Left lung (tissue), 10 donors: ENCODE data around the gene MYBPC2. TPM values are rescaled to one million over a fixed set of nuclear protein-coding genes. Genes with fewer than 3 reads are reported as not detected.
"Not testable (repeated sequence)": the region's sequence is repeated elsewhere in the genome, so short reads cannot be mapped to it uniquely, and the experiment has no call there.

Experiments
- ATAC-seq: fragments of 200-7000 bp; cut with Tn5 transposase; one replicate; pipeline ENCODE4 v1.9.1; 2020; ENCODE audit warnings: moderate library complexity
- DNase-seq, 4 donors: peaks; one replicate each; pipeline ENCODE4 v3.0.0-alpha.2; 2013 to 2020
- H3K27ac ChIP-seq, 2 donors: fragments of 200-600 bp; sonication (generic) in 1 of 2; one replicate each; pipeline versions ENCODE4 v1.5.0 to v1.8.0; 2020 to 2021
- H3K27me3 ChIP-seq, 2 donors: fragments of 200-600 bp; sonication (generic) in 1 of 2; one replicate each; pipeline versions ENCODE4 v1.5.0 to v1.8.0; 2020 to 2021
- H3K36me3 ChIP-seq, 2 donors: fragments of 200-600 bp; sonication (generic) in 1 of 2; one replicate each; pipeline versions ENCODE4 v1.5.0 to v1.8.0; 2020 to 2021
- H3K4me1 ChIP-seq, 2 donors: fragments of 200-600 bp; one replicate each; pipeline ENCODE4 v1.8.0; 2021
- H3K4me3 ChIP-seq, 2 donors: fragments of 200-600 bp; sonication (generic) in 1 of 2; one replicate each; pipeline versions ENCODE4 v1.5.0 to v1.8.0; 2020 to 2021; ENCODE audit warnings: mild to moderate bottlenecking in 1 of 2
- H3K9me3 ChIP-seq, 2 donors: fragments of 200-600 bp; sonication (generic) in 1 of 2; one replicate each; pipeline versions ENCODE4 v1.5.0 to v1.8.0; 2020 to 2021
- intact Hi-C, 2 donors: fragments of 100-400 bp; cut with DNase I; formaldehyde crosslinking; loops; one replicate each; pipeline versions ENCODE4 v1.11.2 to v1.14.2; 2022
- polyA plus RNA-seq, 6 donors: library from polyadenylated mRNA; unstranded; fragments of 120-200 nt; gene quantifications; one replicate each; pipeline ENCODE4 v1.2.1, GENCODE V29; 2013; ENCODE audit not compliant: insufficient read length in 6 of 6
- total RNA-seq, 2 donors: library from RNA; stranded (reverse); fragmentation: NEBNext Ultra II Directional; extraction: Animal tissue kit (Norgen Biotek cat#: 25700); gene quantifications; one replicate each; pipeline ENCODE4 v1.2.1, GENCODE V29; 2021
- TF ChIP-seq, protein P1 (sequence below), 2 donors: fragments of 200-600 bp; sonication (generic) in 1 of 2; IDR thresholded peaks; one replicate each; pipeline versions ENCODE4 v1.5.0 to v1.8.0; 2021; ENCODE audit warnings: antibody characterized with exemption in 2 of 2
- donor health status: DM: no; HTN: yes; CAD: no.
- donor health status: DM: no; HTN: no; CAD: no.

Gene MYBPC2
- total and polyA plus RNA-seq, 8 donors, result 0.06 to 0.70 (median 0.21) TPM; not detected in 2

DNA sequence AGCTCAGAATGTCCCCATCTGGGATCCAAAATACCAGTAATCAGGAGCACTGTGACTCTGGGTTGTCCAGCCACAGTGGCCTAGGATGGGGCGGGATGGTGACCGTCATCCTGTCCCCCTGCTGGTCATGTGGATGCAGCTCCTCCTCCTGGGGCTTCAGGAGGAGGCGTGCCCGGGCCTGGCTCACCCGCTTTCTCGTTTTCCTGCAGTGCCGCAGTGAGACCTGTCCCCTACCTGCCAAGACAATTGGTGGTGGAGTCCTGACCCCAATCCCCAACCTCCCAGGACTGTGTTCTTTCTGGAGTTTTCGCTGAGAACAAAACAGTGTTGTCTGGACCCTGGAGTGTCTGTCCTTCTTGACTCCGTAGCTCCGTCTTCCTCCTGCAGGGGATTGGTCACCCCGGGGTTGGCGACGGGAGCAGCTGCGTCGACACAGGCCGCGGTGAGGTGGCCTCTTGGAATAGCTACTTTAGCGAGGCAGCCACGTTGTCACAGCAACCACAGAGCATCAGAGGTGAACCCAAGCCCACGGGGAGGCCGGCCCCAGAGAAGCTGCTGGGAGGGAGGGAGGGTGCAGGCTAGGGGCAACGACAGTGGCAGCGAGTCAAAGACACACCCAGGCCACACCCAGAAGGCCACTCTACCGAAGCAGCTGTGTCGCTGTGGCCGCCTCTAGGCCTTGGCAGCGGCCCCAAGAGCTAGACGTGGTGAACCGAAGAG is 33.5 kb downstream of the MYBPC2 start:
- ATAC-seq, result peak; percentile 93

DNA sequence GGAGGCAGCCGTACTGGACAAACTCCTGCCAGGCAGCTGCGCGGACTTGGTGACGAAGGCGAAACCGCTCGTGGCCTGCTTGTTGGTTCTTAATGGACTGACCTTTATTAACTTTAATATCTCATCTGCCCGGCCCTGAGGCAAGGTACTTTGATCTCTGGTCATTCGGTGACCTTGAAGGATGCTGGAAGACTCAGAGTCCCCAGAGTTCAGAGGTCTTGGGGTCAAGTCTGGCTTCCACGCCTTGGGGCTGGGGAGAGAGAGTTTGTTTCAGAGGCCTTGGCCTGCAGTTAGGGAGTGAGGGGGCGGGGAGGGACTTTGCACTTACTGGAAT is 34.0 kb downstream of the MYBPC2 start:
- no peak overlapping the region for H3K4me3 ChIP-seq
- no peaks in the 10 kb centered on the region for H3K4me1 ChIP-seq
- H3K9me3 ChIP-seq, result no peaks in the 10 kb centered on the region
- no peak for ATAC-seq
- peak in 1 of 4 donors; percentile 27 for DNase-seq
- H3K27me3 ChIP-seq, result peaks cover 0 to 9% of the 10 kb centered on the region in 2 donors
- TF ChIP-seq, protein P1, sequence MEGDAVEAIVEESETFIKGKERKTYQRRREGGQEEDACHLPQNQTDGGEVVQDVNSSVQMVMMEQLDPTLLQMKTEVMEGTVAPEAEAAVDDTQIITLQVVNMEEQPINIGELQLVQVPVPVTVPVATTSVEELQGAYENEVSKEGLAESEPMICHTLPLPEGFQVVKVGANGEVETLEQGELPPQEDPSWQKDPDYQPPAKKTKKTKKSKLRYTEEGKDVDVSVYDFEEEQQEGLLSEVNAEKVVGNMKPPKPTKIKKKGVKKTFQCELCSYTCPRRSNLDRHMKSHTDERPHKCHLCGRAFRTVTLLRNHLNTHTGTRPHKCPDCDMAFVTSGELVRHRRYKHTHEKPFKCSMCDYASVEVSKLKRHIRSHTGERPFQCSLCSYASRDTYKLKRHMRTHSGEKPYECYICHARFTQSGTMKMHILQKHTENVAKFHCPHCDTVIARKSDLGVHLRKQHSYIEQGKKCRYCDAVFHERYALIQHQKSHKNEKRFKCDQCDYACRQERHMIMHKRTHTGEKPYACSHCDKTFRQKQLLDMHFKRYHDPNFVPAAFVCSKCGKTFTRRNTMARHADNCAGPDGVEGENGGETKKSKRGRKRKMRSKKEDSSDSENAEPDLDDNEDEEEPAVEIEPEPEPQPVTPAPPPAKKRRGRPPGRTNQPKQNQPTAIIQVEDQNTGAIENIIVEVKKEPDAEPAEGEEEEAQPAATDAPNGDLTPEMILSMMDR (IDR thresholded peaks at IDR 0.05), result no peak
- H3K36me3 ChIP-seq, result no peaks in the 10 kb centered on the region
- no peak overlapping the region for H3K27ac ChIP-seq
- intact Hi-C loops, result no loop called here

More for the DNA sequence above, 33.5 kb downstream of the MYBPC2 start:
- H3K4me1 ChIP-seq, result no peaks in the 10 kb centered on the region
- no peaks in the 10 kb centered on the region for H3K36me3 ChIP-seq
- TF ChIP-seq, protein P1 (IDR thresholded peaks at IDR 0.05), result no peak
- peak in 3 of 4 donors; percentile 70 to 80 (median 79) for DNase-seq
- H3K4me3 ChIP-seq, result no peak overlapping the region
- no peaks in the 10 kb centered on the region for H3K9me3 ChIP-seq
- peaks cover 0 to 13% of the 10 kb centered on the region in 2 donors for H3K27me3 ChIP-seq
- no peak overlapping the region for H3K27ac ChIP-seq
- intact Hi-C loops, result no loop called here

- intact Hi-C loops, result no loop called here
- Histone ChIP-seq H3K9me3 (no peaks in the 10 kb centered on the region), H3K4me1 (no peaks in the 10 kb centered on the region), H3K4me3 (no peak overlapping the region), H3K27me3 (peaks cover 0 to 5% of the 10 kb centered on the region in 2 donors), H3K36me3 (no peaks in the 10 kb centered on the region), H3K27ac (no peak overlapping the region)
- ATAC-seq, result no peak
- peak in 1 of 4 donors; percentile 54 for DNase-seq
- TF ChIP-seq, protein P1 (IDR thresholded peaks at IDR 0.05), result no peak
Measured at GRCh38 chr19:50467566-50467965, 34.9 kb downstream of the MYBPC2 start.

- no peaks in the 10 kb centered on the region for H3K36me3 ChIP-seq
- no peak overlapping the region for H3K27ac ChIP-seq
- peaks cover 0 to 5% of the 10 kb centered on the region in 2 donors for H3K27me3 ChIP-seq
- ATAC-seq, result no peak
- TF ChIP-seq, protein P1 (IDR thresholded peaks at IDR 0.05), result no peak
- intact Hi-C loops, result no loop called here
- H3K4me3 ChIP-seq, result no peak overlapping the region
- no peaks in the 10 kb centered on the region for H3K9me3 ChIP-seq
- DNase-seq, result peak in 1 of 4 donors; percentile 40
- H3K4me1 ChIP-seq, result no peaks in the 10 kb centered on the region
Measured at GRCh38 chr19:50468818-50469217, 36.1 kb downstream of the MYBPC2 start.

- DNase-seq, H3K9me3 ChIP-seq, H3K27me3 ChIP-seq, intact Hi-C loops, ATAC-seq, H3K36me3 ChIP-seq, H3K4me3 ChIP-seq, H3K27ac ChIP-seq: not testable (repeated sequence)
- H3K4me1 ChIP-seq, result peaks cover 9 to 16% of the 10 kb centered on the region in 2 donors
Measured at GRCh38 chr19:50473336-50473735, 40.6 kb downstream of the MYBPC2 start.
